Cardiac fibroblast (primary cell): ENCODE results near the gene KRTCAP2.
A peak's percentile ranks its signal among the peaks of the same experiment; 100 is the strongest.

Experiments
- DNase-seq, 2 donors: peaks; one replicate each; pipeline versions ENCODE4 v3.0.0 to v3.0.0-alpha.2; 2010; ENCODE audit warnings: low read depth in 2 of 2
- H3K4me3 ChIP-seq, 2 donors: replicated peaks in 1 of 2; 1 replicate in 1 of 2; 2 replicates in 1 of 2; pipeline ENCODE4 v1.5.1; 2011; ENCODE audit warnings: low read depth in 2 of 2, low read length in 2 of 2, mild to moderate bottlenecking in 2 of 2, moderate library complexity in 1 of 2
- CTCF ChIP-seq: IDR thresholded peaks from one replicate; pipeline ENCODE4 v1.5.1; 2011; ENCODE audit warnings: low read depth, mild to moderate bottlenecking, low read length, inconsistent platforms

The KRTCAP2 gene

GRCh38 chr1:155178441-155179111, 5.5 kb upstream of the KRTCAP2 start:
- no peak for TF ChIP-seq CTCF
- no peak for DNase-seq
- H3K4me3 ChIP-seq = no peak overlapping the region

GRCh38 chr1:155177918-155178281, 4.8 kb upstream of the KRTCAP2 start:
- DNase-seq = no peak
- no peak for TF ChIP-seq CTCF
- no peak overlapping the region for H3K4me3 ChIP-seq

GRCh38 chr1:155177192-155177917, 4.3 kb upstream of the KRTCAP2 start:
- H3K4me3 ChIP-seq = no peak overlapping the region
- no peak for DNase-seq
- no peak for TF ChIP-seq CTCF

- DNase-seq = peak; percentile 78 to 80
- TF ChIP-seq CTCF = peak; percentile 93
- no peak overlapping the region for H3K4me3 ChIP-seq
These were observed 3.5 kb upstream of the KRTCAP2 start for GRCh38 chr1:155176544-155177071.

- no peak overlapping the region for H3K4me3 ChIP-seq
- TF ChIP-seq CTCF = no peak
- DNase-seq = no peak
These were observed 2.8 kb upstream of the KRTCAP2 start for GRCh38 chr1:155175927-155176371.

GRCh38 chr1:155175281-155175926, 2.3 kb upstream of the KRTCAP2 start:
- H3K4me3 ChIP-seq = no peak overlapping the region
- DNase-seq = no peak
- no peak for TF ChIP-seq CTCF
